ENCODE results near the gene MPP7. TPM values are rescaled to one million over a fixed set of nuclear protein-coding genes. Genes with fewer than 3 reads are reported as not detected.
"Not testable (repeated sequence)": the region's sequence is repeated elsewhere in the genome, so short reads cannot be mapped to it uniquely, and the experiment has no call there.

Gene MPP7
- total RNA-seq, 5 donors from 2014 or later (not counting 1 experiment from before 2014, with no cell fraction given), result 22.8 to 35.8 (median 26.0) TPM

DNA sequence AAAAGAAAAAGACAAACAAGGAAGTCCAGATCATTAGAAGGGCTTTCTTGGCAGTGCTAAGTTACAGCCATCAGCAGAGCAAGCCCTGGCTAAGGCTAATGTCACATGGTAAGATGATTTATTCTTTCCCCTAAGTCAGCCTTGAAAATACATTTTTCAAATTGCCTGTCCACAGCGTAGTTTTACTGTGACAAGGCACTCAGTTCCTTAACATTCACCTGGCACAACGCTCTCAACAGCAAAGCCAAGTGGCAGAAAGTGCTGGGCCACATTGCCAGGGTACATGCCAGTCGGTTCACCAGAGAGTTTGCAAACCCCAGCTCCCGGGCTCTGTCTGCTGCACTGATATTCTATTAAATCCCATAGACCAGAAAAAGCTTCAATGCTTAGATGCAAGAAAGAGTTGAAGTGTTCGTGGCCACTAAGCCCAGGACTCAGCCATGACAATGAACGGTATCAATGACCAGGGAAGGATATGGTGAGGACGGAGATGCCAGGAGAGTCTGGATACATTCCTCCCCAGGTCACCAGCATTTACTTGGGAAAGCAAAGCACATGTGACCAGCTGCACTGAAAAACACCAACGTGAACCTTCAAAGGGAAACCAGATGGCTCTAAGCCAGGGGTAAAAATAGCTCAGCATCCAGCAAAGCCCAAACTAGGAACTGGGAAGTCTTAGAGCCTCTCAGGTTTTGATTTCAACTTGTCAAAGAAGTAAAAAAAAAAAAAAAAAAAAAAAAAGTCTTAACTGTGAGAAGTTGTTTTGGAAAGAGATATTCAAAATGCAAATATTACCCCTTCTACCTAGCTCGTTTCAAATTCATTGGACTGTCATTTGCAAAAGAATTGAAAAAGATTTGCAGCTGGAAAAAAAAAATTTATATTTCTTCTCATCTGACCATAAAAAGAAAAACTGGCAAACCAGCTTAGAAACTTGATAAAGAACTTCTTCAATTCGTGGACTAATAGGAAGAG lies 23.9 kb upstream of the MPP7 start:
- H3K4me1 ChIP-seq (ENCODE audit: control insufficient read depth in 1 of 2, extremely low read depth in 1 of 2, insufficient read depth in 2 of 2, low read length in 2 of 2), result peaks cover 28 to 30% of the 10 kb centered on the region in 2 experiments

DNA sequence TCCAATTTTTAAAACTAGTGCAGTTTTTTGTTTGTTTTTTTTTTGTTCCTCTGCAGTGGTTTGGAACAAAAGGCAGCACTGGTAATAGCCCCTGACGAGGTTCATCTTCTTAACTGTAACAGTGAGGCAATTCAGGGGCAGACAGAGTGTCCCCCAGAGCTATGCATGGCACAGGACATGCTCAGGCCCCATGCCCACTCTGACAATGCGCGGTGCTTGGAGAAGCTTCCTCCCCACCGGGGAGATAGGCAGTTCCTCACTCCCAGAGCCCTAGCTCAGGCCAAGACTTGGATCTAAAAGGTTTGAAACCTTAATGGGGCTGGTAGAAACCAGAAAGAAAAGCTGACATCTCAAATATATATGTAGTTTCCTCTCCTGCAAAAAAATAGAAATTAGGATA lies 17.9 kb upstream of the MPP7 start:
- no peak for ATAC-seq (replicated peaks in 1 of 4)
- no peak overlapping the region for H3K4me3 ChIP-seq (ENCODE audit: control insufficient read depth in 1 of 2, extremely low read depth in 1 of 2, low read length in 1 of 2)
- peaks cover 0 to 19% of the 10 kb centered on the region in 2 donors for H3K36me3 ChIP-seq (ENCODE audit: control insufficient read depth in 2 of 2, extremely low read depth in 1 of 2, insufficient read depth in 1 of 2, low read length in 1 of 2)
- Mint-ChIP-seq H3K27me3 (no peaks in the 10 kb centered on the region), H3K4me3 (no peak overlapping the region), H3K4me1 (peaks cover 37 to 60% (median 43%) of the 10 kb centered on the region in 3 donors), H3K36me3 (peaks cover 40% of the 10 kb centered on the region), H3K27ac (no peak overlapping the region), H3K9me3 (no peaks in the 10 kb centered on the region)
- H3K27ac ChIP-seq (ENCODE audit: low read length), result no peak overlapping the region
- no peak for DNase-seq
- H3K4me1 ChIP-seq (ENCODE audit: control insufficient read depth in 1 of 2, extremely low read depth in 1 of 2, insufficient read depth in 2 of 2, low read length in 2 of 2), result peaks cover 0 to 3% of the 10 kb centered on the region in 2 experiments
- POLR2A ChIA-PET, result interaction anchor here (0.5 to 2.6 kb wide), 5 partner anchors 8 to 1094 kb away, joined by 3 to 10 read pairs (median 6); no protein-coding TSS in a partner anchor
- no peaks in the 10 kb centered on the region for H3K9me3 ChIP-seq
- CTCF ChIA-PET, result interaction anchor here in 1 of 2 donors (0.5 to 0.6 kb wide), 2 partner anchors 10 to 32 kb away, joined by 3 to 6 read pairs; no protein-coding TSS in a partner anchor
- H3K27me3 ChIP-seq (replicated peaks in 1 of 2; ENCODE audit: control insufficient read depth in 2 of 2, extremely low read depth in 1 of 2, insufficient read depth in 2 of 2, low read length in 1 of 2), result no peaks in the 10 kb centered on the region
- WGBS (ENCODE audit: insufficient coverage), result 80% methylated on average over 1 of the region's 4 CpGs

More for the DNA sequence above, 23.9 kb upstream of the MPP7 start:
- no peak overlapping the region for H3K4me3 ChIP-seq (ENCODE audit: control insufficient read depth in 1 of 2, extremely low read depth in 1 of 2, low read length in 1 of 2)
- WGBS (ENCODE audit: insufficient coverage), result 100% methylated on average over 2 of the region's 10 CpGs
- peaks cover 0 to 7% of the 10 kb centered on the region in 2 donors for H3K36me3 ChIP-seq (ENCODE audit: control insufficient read depth in 2 of 2, extremely low read depth in 1 of 2, insufficient read depth in 1 of 2, low read length in 1 of 2)
- peaks cover 23% of the 10 kb centered on the region for H3K36me3 Mint-ChIP-seq
- H3K4me1 Mint-ChIP-seq, result peaks cover 69 to 81% (median 74%) of the 10 kb centered on the region in 3 donors
- DNase-seq, result no peak
- ATAC-seq (replicated peaks in 1 of 4), result peak in 1 of 4 experiments; percentile 30
- no peaks in the 10 kb centered on the region for H3K9me3 Mint-ChIP-seq
- peak overlapping the region in 1 of 2 donors; percentile 71 for H3K27ac Mint-ChIP-seq
- no peaks in the 10 kb centered on the region for H3K27me3 Mint-ChIP-seq
- CTCF ChIA-PET, result interaction anchor here (0.5 to 5.8 kb wide), 9 partner anchors 10 to 1066 kb away, joined by 3 to 60 read pairs (median 5); partner anchors contain the start of gene MPP7 (in 1 of the 2)
- H3K27me3 ChIP-seq (replicated peaks in 1 of 2; ENCODE audit: control insufficient read depth in 2 of 2, extremely low read depth in 1 of 2, insufficient read depth in 2 of 2, low read length in 1 of 2), result no peaks in the 10 kb centered on the region
- POLR2A ChIA-PET, result interaction anchor here (0.5 to 1.7 kb wide), 11 partner anchors 18 to 584 kb away, joined by 3 to 16 read pairs (median 4); partner anchors contain the start of gene MPP7 (in 1 of the 2)
- H3K27ac ChIP-seq (ENCODE audit: low read length), result no peak overlapping the region
- peak overlapping the region in 1 of 3 donors; percentile 66 for H3K4me3 Mint-ChIP-seq
- H3K9me3 ChIP-seq, result no peaks in the 10 kb centered on the region

DNA sequence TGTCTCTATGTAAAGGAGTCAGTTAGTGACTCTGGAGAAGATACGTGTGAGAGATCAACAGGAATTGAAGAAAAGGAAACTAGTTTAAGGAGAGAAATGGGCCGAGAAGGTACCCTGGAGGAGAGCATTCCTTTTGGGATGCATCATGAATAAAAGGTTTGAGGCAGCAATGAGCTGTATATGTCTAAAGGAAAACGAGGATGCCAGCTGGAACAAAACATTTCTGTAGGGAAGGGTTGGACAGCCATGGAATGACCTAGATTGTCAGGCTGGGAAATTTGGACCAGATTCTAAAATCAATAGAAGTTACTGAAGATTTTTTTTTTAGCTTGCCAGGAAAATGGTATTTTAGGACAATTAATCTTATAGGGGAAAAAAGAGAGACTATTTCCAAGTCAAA lies 17.2 kb upstream of the MPP7 start:
- Histone ChIP-seq H3K9me3 (no peaks in the 10 kb centered on the region), H3K4me3 (ENCODE audit: control insufficient read depth in 1 of 2, extremely low read depth in 1 of 2, low read length in 1 of 2) (no peak overlapping the region), H3K27me3 (replicated peaks in 1 of 2; ENCODE audit: control insufficient read depth in 2 of 2, extremely low read depth in 1 of 2, insufficient read depth in 2 of 2, low read length in 1 of 2) (no peaks in the 10 kb centered on the region), H3K4me1 (ENCODE audit: control insufficient read depth in 1 of 2, extremely low read depth in 1 of 2, insufficient read depth in 2 of 2, low read length in 2 of 2) (no peaks in the 10 kb centered on the region), H3K27ac (ENCODE audit: low read length) (no peak overlapping the region), H3K36me3 (ENCODE audit: control insufficient read depth in 2 of 2, extremely low read depth in 1 of 2, insufficient read depth in 1 of 2, low read length in 1 of 2) (peaks cover 0 to 19% of the 10 kb centered on the region in 2 donors)
- DNase-seq, result no peak
- Mint-ChIP-seq H3K36me3 (peaks cover 39% of the 10 kb centered on the region), H3K9me3 (no peaks in the 10 kb centered on the region), H3K27ac (no peak overlapping the region), H3K4me3 (no peak overlapping the region), H3K27me3 (no peaks in the 10 kb centered on the region), H3K4me1 (peaks cover 37 to 56% (median 41%) of the 10 kb centered on the region in 3 donors)
- ChIA-PET CTCF (no interaction called here), POLR2A (interaction anchor here in 1 of 2 donors (0.6 to 2.6 kb wide), 4 partner anchors 9 to 218 kb away, joined by 3 to 10 read pairs (median 5); no protein-coding TSS in a partner anchor)
- WGBS (ENCODE audit: insufficient coverage), result 96% methylated on average over 3 of the region's 3 CpGs
- ATAC-seq (replicated peaks in 1 of 4), result no peak

DNA sequence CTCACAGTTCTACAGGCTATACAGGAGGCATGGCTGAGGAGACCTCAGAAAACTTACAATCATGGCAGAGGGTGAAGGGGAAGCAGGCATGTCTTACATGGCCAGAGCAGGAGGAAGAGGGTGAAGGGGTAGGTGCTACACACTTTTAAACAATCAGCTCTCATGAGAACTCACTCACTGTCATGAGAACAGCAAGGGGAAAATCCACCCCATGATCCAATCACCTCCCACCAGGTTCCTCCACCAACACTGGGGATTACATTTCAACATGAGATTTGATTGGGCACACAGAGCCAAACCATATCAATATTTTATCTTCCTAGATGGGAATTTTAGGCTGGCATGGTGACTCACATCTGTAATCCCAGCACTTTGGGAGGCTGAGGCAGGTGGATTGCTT lies 16.2 kb upstream of the MPP7 start:
- POLR2A ChIA-PET; H3K27me3 ChIP-seq (replicated peaks in 1 of 2; ENCODE audit: control insufficient read depth in 2 of 2, extremely low read depth in 1 of 2, insufficient read depth in 2 of 2, low read length in 1 of 2); H3K27ac ChIP-seq (ENCODE audit: low read length); H3K9me3 Mint-ChIP-seq; DNase-seq; H3K27me3 Mint-ChIP-seq; H3K4me3 Mint-ChIP-seq; CTCF ChIA-PET; H3K9me3 ChIP-seq; H3K4me3 ChIP-seq (ENCODE audit: control insufficient read depth in 1 of 2, extremely low read depth in 1 of 2, low read length in 1 of 2); H3K4me1 ChIP-seq (ENCODE audit: control insufficient read depth in 1 of 2, extremely low read depth in 1 of 2, insufficient read depth in 2 of 2, low read length in 2 of 2); ATAC-seq (replicated peaks in 1 of 4): not testable (repeated sequence)
- peak overlapping the region; percentile 44 to 52 for H3K27ac Mint-ChIP-seq
- peaks cover 0 to 22% of the 10 kb centered on the region in 2 donors for H3K36me3 ChIP-seq (ENCODE audit: control insufficient read depth in 2 of 2, extremely low read depth in 1 of 2, insufficient read depth in 1 of 2, low read length in 1 of 2)
- peaks cover 29 to 50% (median 36%) of the 10 kb centered on the region in 3 donors for H3K4me1 Mint-ChIP-seq
- H3K36me3 Mint-ChIP-seq, result peaks cover 39% of the 10 kb centered on the region

DNA sequence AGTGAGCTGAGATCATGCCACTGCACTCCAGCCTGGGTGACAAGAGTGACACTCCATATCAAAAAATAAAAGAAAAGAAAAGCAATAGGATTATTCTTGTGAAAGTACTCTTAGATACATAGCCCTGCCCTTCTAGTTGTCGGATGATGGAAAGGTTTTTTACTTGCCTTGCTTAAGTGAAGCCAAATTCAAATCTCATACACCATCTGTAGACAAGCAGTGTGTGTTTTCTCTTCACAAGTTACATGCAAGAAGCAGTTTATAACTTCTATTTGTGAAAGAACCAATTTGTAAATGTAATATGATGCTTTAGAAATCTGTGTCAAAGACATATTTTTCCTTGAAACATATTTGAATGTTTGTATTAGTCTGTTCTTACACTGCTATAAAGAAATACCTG lies 15.8 kb upstream of the MPP7 start:
- H3K9me3 Mint-ChIP-seq, result no peaks in the 10 kb centered on the region
- POLR2A ChIA-PET, result interaction anchor here in 1 of 2 donors (0.6 kb wide), 1 partner anchor 87 kb away, joined by 3 read pairs; no protein-coding TSS in a partner anchor
- no peaks in the 10 kb centered on the region for H3K9me3 ChIP-seq
- ATAC-seq (replicated peaks in 1 of 4), result no peak
- WGBS (ENCODE audit: insufficient coverage), result no CpG with 5 or more reads among the region's 1 CpG
- H3K4me3 Mint-ChIP-seq, result no peak overlapping the region
- peaks cover 27 to 50% (median 34%) of the 10 kb centered on the region in 3 donors for H3K4me1 Mint-ChIP-seq
- peaks cover 37% of the 10 kb centered on the region for H3K36me3 Mint-ChIP-seq
- peak overlapping the region; percentile 44 to 52 for H3K27ac Mint-ChIP-seq
- CTCF ChIA-PET, result no interaction called here
- no peak for DNase-seq
- H3K36me3 ChIP-seq (ENCODE audit: control insufficient read depth in 2 of 2, extremely low read depth in 1 of 2, insufficient read depth in 1 of 2, low read length in 1 of 2), result peaks cover 0 to 19% of the 10 kb centered on the region in 2 donors
- no peaks in the 10 kb centered on the region for H3K27me3 Mint-ChIP-seq
- no peak overlapping the region for H3K27ac ChIP-seq (ENCODE audit: low read length)
- no peaks in the 10 kb centered on the region for H3K27me3 ChIP-seq (replicated peaks in 1 of 2; ENCODE audit: control insufficient read depth in 2 of 2, extremely low read depth in 1 of 2, insufficient read depth in 2 of 2, low read length in 1 of 2)
- H3K4me1 ChIP-seq (ENCODE audit: control insufficient read depth in 1 of 2, extremely low read depth in 1 of 2, insufficient read depth in 2 of 2, low read length in 2 of 2), result no peaks in the 10 kb centered on the region
- no peak overlapping the region for H3K4me3 ChIP-seq (ENCODE audit: control insufficient read depth in 1 of 2, extremely low read depth in 1 of 2, low read length in 1 of 2)

DNA sequence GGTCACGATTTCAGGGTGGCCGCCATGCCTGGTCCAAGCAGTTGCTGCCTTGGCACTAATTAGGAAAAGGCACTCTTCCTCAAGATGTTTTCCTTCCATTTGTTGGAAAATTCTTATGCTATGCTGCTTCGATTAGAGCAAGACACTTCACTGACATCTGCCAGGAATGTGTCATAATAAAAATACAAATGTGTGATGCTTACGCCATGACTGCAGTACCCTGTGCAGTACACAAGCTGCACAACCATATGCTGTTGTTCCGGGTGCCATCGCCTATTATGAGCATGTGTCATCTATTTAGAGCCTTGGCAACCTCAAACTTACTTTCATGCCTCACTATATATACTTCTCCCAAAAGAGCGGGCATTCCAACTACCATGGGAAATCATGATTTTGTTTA lies 14.9 kb upstream of the MPP7 start:
- Mint-ChIP-seq H3K27ac (no peak overlapping the region), H3K36me3 (peaks cover 40% of the 10 kb centered on the region), H3K27me3 (no peaks in the 10 kb centered on the region), H3K4me1 (peaks cover 26 to 48% (median 34%) of the 10 kb centered on the region in 3 donors), H3K4me3 (no peak overlapping the region), H3K9me3 (no peaks in the 10 kb centered on the region)
- Histone ChIP-seq H3K27ac (ENCODE audit: low read length) (no peak overlapping the region), H3K9me3 (no peaks in the 10 kb centered on the region), H3K4me1 (ENCODE audit: control insufficient read depth in 1 of 2, extremely low read depth in 1 of 2, insufficient read depth in 2 of 2, low read length in 2 of 2) (no peaks in the 10 kb centered on the region), H3K27me3 (replicated peaks in 1 of 2; ENCODE audit: control insufficient read depth in 2 of 2, extremely low read depth in 1 of 2, insufficient read depth in 2 of 2, low read length in 1 of 2) (no peaks in the 10 kb centered on the region), H3K36me3 (ENCODE audit: control insufficient read depth in 2 of 2, extremely low read depth in 1 of 2, insufficient read depth in 1 of 2, low read length in 1 of 2) (peaks cover 0 to 20% of the 10 kb centered on the region in 2 donors), H3K4me3 (ENCODE audit: control insufficient read depth in 1 of 2, extremely low read depth in 1 of 2, low read length in 1 of 2) (no peak overlapping the region)
- ChIA-PET POLR2A (interaction anchor here (1.5 kb wide), 2 partner anchors 11 to 15 kb away, joined by 4 to 6 read pairs; partner anchors contain the start of gene MPP7 (in 1 of the 2)), CTCF (no interaction called here)
- no peak for ATAC-seq (replicated peaks in 1 of 4)
- WGBS (ENCODE audit: insufficient coverage), result 85% methylated on average over 4 of the region's 7 CpGs
- DNase-seq, result no peak
